Natural killer cell (primary cell): Measurements from ENCODE around the gene SNX30. TPM values are rescaled to one million over a fixed set of nuclear protein-coding genes. Genes with fewer than 3 reads are reported as not detected.

Experiments
- ATAC-seq, 3 donors: fragments of 150-1000 bp in 2 of 3; fragments of 200-7000 bp in 1 of 3; cut with Tn5 transposase; 1 replicate in 1 of 3; 2 replicates in 2 of 3; pipeline ENCODE4 v1.10.0; 2021; ENCODE audit warnings: mild to moderate bottlenecking in 2 of 3, moderate library complexity in 2 of 3
- DNase-seq, 2 donors: peaks; one replicate each; pipeline versions ENCODE4 v3.0.0 to v3.0.0-alpha.2; 2013 to 2021; ENCODE audit warnings: mixed read lengths in 1 of 2
- H3K27ac ChIP-seq: one replicate; pipeline ENCODE4 v1.5.1; 2013; ENCODE audit warnings: mild to moderate bottlenecking, low read length
- H3K27me3 ChIP-seq: one replicate; pipeline ENCODE4 v1.6.1; 2013; ENCODE audit warnings: low read length; ENCODE audit not compliant: control insufficient read depth, insufficient read depth
- H3K36me3 ChIP-seq: one replicate; pipeline ENCODE4 v1.6.1; 2013; ENCODE audit warnings: low read length; ENCODE audit not compliant: control insufficient read depth, insufficient read depth
- H3K4me1 ChIP-seq: one replicate; pipeline ENCODE4 v1.6.1; 2013; ENCODE audit warnings: low read length; ENCODE audit not compliant: control insufficient read depth, insufficient read depth
- H3K4me3 ChIP-seq: one replicate; pipeline ENCODE4 v1.5.1; 2013; ENCODE audit warnings: low read length
- H3K9me3 ChIP-seq: one replicate; pipeline ENCODE4 v1.6.1; 2013; ENCODE audit warnings: low read length; ENCODE audit not compliant: control insufficient read depth, insufficient read depth
- H3K27ac Mint-ChIP-seq, 2 donors: one replicate each; pipeline ENCODE4 v1.8.0; 2022; ENCODE audit warnings: mild to moderate bottlenecking in 2 of 2, mixed read lengths in 2 of 2, moderate library complexity in 1 of 2
- H3K27me3 Mint-ChIP-seq, 2 donors: one replicate each; pipeline ENCODE4 v1.8.0; 2022; ENCODE audit warnings: low read depth in 2 of 2, mixed read lengths in 2 of 2
- H3K36me3 Mint-ChIP-seq: one replicate; pipeline ENCODE4 v1.8.0; 2022; ENCODE audit warnings: mixed read lengths
- H3K4me1 Mint-ChIP-seq, 2 donors: one replicate each; pipeline ENCODE4 v1.8.0; 2022; ENCODE audit warnings: mixed read lengths in 2 of 2
- H3K4me3 Mint-ChIP-seq: one replicate; pipeline ENCODE4 v1.8.0; 2022; ENCODE audit warnings: mild to moderate bottlenecking, moderate library complexity, mixed read lengths
- H3K9me3 Mint-ChIP-seq, 2 donors: one replicate each; pipeline ENCODE4 v1.8.0; 2022; ENCODE audit warnings: mixed read lengths in 2 of 2
- whole genome bisulfite sequencing: methylation state at CpG from one replicate; pipeline ENCODE4 v1.1.7; 2013; ENCODE audit warnings: missing lambda C conversion rate; ENCODE audit not compliant: insufficient coverage; 5-methylcytosine and 5-hydroxymethylcytosine counted together
- intact Hi-C: fragments of 100-400 bp; cut with micrococcal nuclease; formaldehyde crosslinking; loops from one replicate; pipeline ENCODE4 v1.14.2; 2022
- total RNA-seq, 4 donors: library from RNA; stranded (reverse); fragments of 120-200 nt in 1 of 4; gene quantifications; one replicate each; pipeline versions ENCODE4 v1.2.3 to v1.2.4, GENCODE V29; 2013 to 2022
- TF ChIP-seq, protein P1 (sequence below): fragments of 200-600 bp; IDR thresholded peaks from one replicate; pipeline ENCODE4 v1.8.0; 2022; ENCODE audit warnings: antibody characterized with exemption

Gene SNX30
- total RNA-seq, 3 donors from 2014 or later (not counting 1 experiment from before 2014, with no cell fraction given), result 8.5 to 10.5 (median 9.3) TPM

- H3K4me1 ChIP-seq, result peaks cover 19% of the 10 kb centered on the region
- TF ChIP-seq, protein P1, sequence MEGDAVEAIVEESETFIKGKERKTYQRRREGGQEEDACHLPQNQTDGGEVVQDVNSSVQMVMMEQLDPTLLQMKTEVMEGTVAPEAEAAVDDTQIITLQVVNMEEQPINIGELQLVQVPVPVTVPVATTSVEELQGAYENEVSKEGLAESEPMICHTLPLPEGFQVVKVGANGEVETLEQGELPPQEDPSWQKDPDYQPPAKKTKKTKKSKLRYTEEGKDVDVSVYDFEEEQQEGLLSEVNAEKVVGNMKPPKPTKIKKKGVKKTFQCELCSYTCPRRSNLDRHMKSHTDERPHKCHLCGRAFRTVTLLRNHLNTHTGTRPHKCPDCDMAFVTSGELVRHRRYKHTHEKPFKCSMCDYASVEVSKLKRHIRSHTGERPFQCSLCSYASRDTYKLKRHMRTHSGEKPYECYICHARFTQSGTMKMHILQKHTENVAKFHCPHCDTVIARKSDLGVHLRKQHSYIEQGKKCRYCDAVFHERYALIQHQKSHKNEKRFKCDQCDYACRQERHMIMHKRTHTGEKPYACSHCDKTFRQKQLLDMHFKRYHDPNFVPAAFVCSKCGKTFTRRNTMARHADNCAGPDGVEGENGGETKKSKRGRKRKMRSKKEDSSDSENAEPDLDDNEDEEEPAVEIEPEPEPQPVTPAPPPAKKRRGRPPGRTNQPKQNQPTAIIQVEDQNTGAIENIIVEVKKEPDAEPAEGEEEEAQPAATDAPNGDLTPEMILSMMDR, result no peak
- H3K4me1 Mint-ChIP-seq, result peaks cover 26 to 60% of the 10 kb centered on the region in 2 donors
- peaks cover 9% of the 10 kb centered on the region for H3K36me3 Mint-ChIP-seq
- no peak overlapping the region for H3K4me3 Mint-ChIP-seq
- no peaks in the 10 kb centered on the region for H3K9me3 ChIP-seq
- no peaks in the 10 kb centered on the region for H3K36me3 ChIP-seq
- H3K4me3 ChIP-seq, result no peak overlapping the region
- ATAC-seq, result no peak
- intact Hi-C loops, result no loop called here
- no peak for DNase-seq
- 91% methylated on average over 13 of the region's 13 CpGs for WGBS
- peaks cover 0 to 2% of the 10 kb centered on the region in 2 donors for H3K9me3 Mint-ChIP-seq
- H3K27me3 ChIP-seq, result no peaks in the 10 kb centered on the region
- peaks cover 13 to 14% of the 10 kb centered on the region in 2 donors for H3K27me3 Mint-ChIP-seq
- H3K27ac Mint-ChIP-seq, result no peak overlapping the region
- no peak overlapping the region for H3K27ac ChIP-seq
Observed at GRCh38 chr9:112762726-112763518, 12.4 kb downstream of the SNX30 start.

DNA sequence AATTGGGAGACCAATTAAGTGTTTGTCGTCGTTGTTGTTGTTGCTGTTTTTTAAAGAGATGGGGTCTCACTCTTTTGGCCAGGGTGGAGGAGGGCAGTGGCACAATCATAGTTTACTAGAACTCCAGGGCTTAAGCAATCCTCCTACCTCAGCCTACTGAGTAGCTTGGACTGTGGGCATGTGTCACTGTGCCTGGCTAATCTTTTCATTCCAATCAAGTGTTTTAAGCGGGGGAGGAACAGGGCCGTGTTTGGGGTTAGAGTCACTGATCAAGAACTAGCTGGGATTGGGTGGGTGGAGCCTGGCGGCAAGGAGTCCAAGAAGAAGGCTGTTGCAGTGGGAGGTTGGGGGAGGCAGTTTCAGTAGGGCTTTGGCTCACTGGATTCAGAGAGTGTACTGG lies 13.8 kb downstream of the SNX30 start:
- no peak overlapping the region for H3K4me3 Mint-ChIP-seq
- peaks cover 12% of the 10 kb centered on the region for H3K4me1 ChIP-seq
- H3K4me1 Mint-ChIP-seq, result peaks cover 26 to 57% of the 10 kb centered on the region in 2 donors
- no peak overlapping the region for H3K27ac ChIP-seq
- intact Hi-C loops, result no loop called here
- no peaks in the 10 kb centered on the region for H3K9me3 ChIP-seq
- TF ChIP-seq, protein P1, result no peak
- peaks cover 0 to 2% of the 10 kb centered on the region in 2 donors for H3K9me3 Mint-ChIP-seq
- H3K36me3 Mint-ChIP-seq, result peaks cover 9% of the 10 kb centered on the region
- ATAC-seq (no peak), DNase-seq (no peak)
- peaks cover 14% of the 10 kb centered on the region in 2 donors for H3K27me3 Mint-ChIP-seq
- H3K36me3 ChIP-seq, result no peaks in the 10 kb centered on the region
- H3K4me3 ChIP-seq, result no peak overlapping the region
- H3K27me3 ChIP-seq, result no peaks in the 10 kb centered on the region
- no peak overlapping the region for H3K27ac Mint-ChIP-seq
- 93% methylated on average over 5 of the region's 5 CpGs for WGBS

DNA sequence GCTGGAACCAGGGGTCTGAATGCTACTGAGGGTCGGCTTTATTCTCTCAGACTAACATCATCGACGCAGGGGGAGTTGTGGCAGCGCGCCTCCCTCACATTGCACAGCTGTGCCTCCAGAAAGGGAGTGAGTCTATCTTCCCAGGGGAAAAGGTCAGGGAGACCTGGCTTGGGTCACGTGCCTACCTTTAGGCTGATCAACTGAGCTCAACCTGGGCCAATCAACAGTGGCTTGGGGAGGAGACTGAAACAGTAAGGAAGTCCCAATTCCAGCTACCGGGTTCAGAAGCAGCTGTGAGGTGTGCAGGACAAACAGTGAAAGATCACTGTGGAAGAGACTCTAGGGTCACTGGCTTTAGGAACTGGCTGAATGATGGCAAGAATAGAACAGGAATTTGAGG lies 14.3 kb downstream of the SNX30 start:
- intact Hi-C loops, result no loop called here
- Histone ChIP-seq H3K27ac (no peak overlapping the region), H3K9me3 (no peaks in the 10 kb centered on the region), H3K27me3 (no peaks in the 10 kb centered on the region), H3K4me1 (peaks cover 12% of the 10 kb centered on the region), H3K36me3 (no peaks in the 10 kb centered on the region), H3K4me3 (no peak overlapping the region)
- TF ChIP-seq, protein P1, result no peak
- H3K9me3 Mint-ChIP-seq, result peaks cover 0 to 2% of the 10 kb centered on the region in 2 donors
- no peak overlapping the region for H3K4me3 Mint-ChIP-seq
- 95% methylated on average over 7 of the region's 7 CpGs for WGBS
- H3K36me3 Mint-ChIP-seq, result peaks cover 9% of the 10 kb centered on the region
- ATAC-seq (no peak), DNase-seq (no peak)
- peaks cover 24 to 59% of the 10 kb centered on the region in 2 donors for H3K4me1 Mint-ChIP-seq
- H3K27me3 Mint-ChIP-seq, result peaks cover 14 to 19% of the 10 kb centered on the region in 2 donors
- H3K27ac Mint-ChIP-seq, result no peak overlapping the region
